ENCODE results near the gene CD177. TPM values are rescaled to one million over a fixed set of nuclear protein-coding genes. Genes with fewer than 3 reads are reported as not detected.
"Not testable (repeated sequence)": the region's sequence is repeated elsewhere in the genome, so short reads cannot be mapped to it uniquely, and the experiment has no call there.

CD177 gene
- total RNA-seq, 2 experiments from 2014 or later = not detected

- CTCF ChIA-PET, H3K9me3 Mint-ChIP-seq: not testable (repeated sequence)
Observed at GRCh38 chr19:43339243-43339930, 14.1 kb upstream of the CD177 start.

GRCh38 chr19:43340101-43340500 is 13.4 kb upstream of the CD177 start:
- H3K4me3 Mint-ChIP-seq; H3K4me1 Mint-ChIP-seq (ENCODE audit: low read depth); intact Hi-C loops (cut with micrococcal nuclease); H3K27ac Mint-ChIP-seq; H3K36me3 Mint-ChIP-seq (ENCODE audit: low read depth); DNase-seq; CTCF ChIA-PET; H3K9me3 Mint-ChIP-seq: not testable (repeated sequence)
- H3K27me3 Mint-ChIP-seq (ENCODE audit: low read depth) = peaks cover 12% of the 10 kb centered on the region

More at GRCh38 chr19:43339243-43339930, 14.1 kb upstream of the CD177 start:
- DNase-seq; intact Hi-C loops (cut with micrococcal nuclease); H3K27ac Mint-ChIP-seq; H3K36me3 Mint-ChIP-seq (ENCODE audit: low read depth); H3K4me1 Mint-ChIP-seq (ENCODE audit: low read depth); H3K4me3 Mint-ChIP-seq: not testable (repeated sequence)
- H3K27me3 Mint-ChIP-seq (ENCODE audit: low read depth) = peaks cover 12% of the 10 kb centered on the region

- peaks cover 12% of the 10 kb centered on the region for H3K27me3 Mint-ChIP-seq (ENCODE audit: low read depth)
- CTCF ChIA-PET; DNase-seq; H3K4me3 Mint-ChIP-seq; intact Hi-C loops (cut with micrococcal nuclease); H3K27ac Mint-ChIP-seq; H3K4me1 Mint-ChIP-seq (ENCODE audit: low read depth); H3K9me3 Mint-ChIP-seq; H3K36me3 Mint-ChIP-seq (ENCODE audit: low read depth): not testable (repeated sequence)
Observed at GRCh38 chr19:43341098-43341497, 12.4 kb upstream of the CD177 start.

DNA sequence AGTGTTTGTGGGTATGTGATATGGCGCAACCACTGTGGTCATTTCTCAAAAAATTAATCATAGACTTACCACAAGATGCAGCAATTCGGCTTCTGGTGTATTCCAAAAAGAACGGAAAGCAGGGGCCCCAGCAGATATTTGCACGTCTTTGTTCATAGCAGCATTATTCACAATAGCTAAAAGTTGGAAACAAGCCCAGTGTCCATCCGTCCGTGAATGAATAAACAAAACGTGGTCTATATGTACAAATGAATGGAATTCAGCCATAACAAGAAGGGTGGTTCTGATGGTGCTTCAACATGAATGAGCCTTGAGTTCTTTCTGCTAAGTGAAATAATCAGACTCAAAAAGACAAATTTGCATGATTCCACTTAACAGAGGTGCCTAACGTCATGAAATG is 11.4 kb upstream of the CD177 start:
- H3K36me3 Mint-ChIP-seq (ENCODE audit: low read depth); DNase-seq; H3K9me3 Mint-ChIP-seq; H3K4me1 Mint-ChIP-seq (ENCODE audit: low read depth); CTCF ChIA-PET; H3K27ac Mint-ChIP-seq; H3K4me3 Mint-ChIP-seq; intact Hi-C loops (cut with micrococcal nuclease): not testable (repeated sequence)
- H3K27me3 Mint-ChIP-seq (ENCODE audit: low read depth) = peaks cover 12% of the 10 kb centered on the region

DNA sequence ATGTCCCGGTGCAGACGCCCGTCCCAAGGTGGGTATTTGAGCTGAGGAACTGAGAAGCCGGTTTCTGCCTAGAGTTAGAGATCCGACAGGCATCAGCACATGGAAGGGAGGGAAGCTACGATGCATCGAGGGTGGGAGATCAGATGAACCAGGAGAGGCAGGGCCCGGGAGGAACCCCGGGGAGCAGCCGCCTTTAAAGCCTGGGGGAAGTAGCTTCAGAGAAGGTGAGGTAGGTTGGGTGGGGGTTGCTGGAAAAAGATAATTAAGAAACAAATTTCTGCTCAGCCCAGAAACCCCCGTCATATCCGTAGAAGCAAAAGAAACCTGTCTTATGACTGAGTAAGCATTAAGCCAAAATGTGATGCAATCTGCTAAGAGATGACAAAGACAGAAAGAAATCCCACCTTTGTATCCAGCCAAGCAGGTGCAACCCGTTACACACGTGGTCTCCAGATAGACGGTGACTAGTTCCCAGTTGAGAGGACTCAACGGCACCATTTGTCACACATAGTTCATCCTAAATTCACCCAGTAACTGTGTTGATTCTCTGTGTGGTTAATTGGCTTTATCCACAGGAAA is 9.1 kb upstream of the CD177 start:
- H3K9me3 Mint-ChIP-seq; H3K4me3 Mint-ChIP-seq; H3K36me3 Mint-ChIP-seq (ENCODE audit: low read depth); CTCF ChIA-PET; H3K27ac Mint-ChIP-seq; H3K4me1 Mint-ChIP-seq (ENCODE audit: low read depth); intact Hi-C loops (cut with micrococcal nuclease); DNase-seq: not testable (repeated sequence)
- peaks cover 12% of the 10 kb centered on the region for H3K27me3 Mint-ChIP-seq (ENCODE audit: low read depth)

- H3K4me1 Mint-ChIP-seq (ENCODE audit: low read depth); H3K36me3 Mint-ChIP-seq (ENCODE audit: low read depth); H3K4me3 Mint-ChIP-seq; intact Hi-C loops (cut with micrococcal nuclease); DNase-seq; H3K27me3 Mint-ChIP-seq (ENCODE audit: low read depth); H3K27ac Mint-ChIP-seq; H3K9me3 Mint-ChIP-seq: not testable (repeated sequence)
- CTCF ChIA-PET = interaction anchor here (0.6 kb wide), 1 partner anchor 19 kb away, joined by 5 read pairs; no protein-coding TSS in a partner anchor
Observed at GRCh38 chr19:43349813-43350212, 3.7 kb upstream of the CD177 start.

DNA sequence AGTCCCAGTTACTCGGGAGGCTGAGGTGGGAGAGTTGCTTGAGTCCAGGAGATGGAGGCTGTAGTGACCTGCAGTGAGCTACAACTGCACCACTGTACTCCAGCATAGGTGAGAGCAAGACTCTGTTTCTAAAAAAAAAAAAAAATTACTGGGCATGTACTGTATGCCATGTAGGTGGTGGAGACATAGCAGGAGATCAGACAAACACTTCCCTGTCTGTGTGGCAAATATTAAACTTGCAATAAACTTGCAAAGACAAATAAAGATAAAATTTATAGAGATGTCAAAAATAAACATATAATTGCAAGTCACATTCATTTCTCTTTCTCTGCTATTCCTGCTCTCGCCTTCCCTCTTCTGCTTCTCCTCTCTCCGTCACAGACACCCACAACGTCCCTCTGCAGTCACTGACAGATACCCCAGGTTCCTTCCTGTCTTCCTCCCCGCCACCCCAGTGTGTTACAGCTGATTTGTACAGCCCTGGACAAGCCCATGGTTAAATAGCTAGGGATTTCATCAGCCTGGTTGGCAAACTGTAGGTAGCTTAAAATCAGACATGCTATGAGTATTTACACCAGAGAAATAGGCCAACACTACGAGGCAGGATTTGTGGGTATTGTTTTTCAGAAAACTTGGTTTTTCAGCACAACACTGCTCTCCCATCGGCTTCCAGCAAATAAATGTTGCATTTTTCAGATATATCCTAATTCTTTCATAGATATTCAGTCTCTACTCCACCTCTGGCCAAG is 1.3 kb upstream of the CD177 start:
- Mint-ChIP-seq H3K36me3 (ENCODE audit: low read depth) (no peaks in the 10 kb centered on the region), H3K4me1 (ENCODE audit: low read depth) (no peaks in the 10 kb centered on the region), H3K27me3 (ENCODE audit: low read depth) (peaks cover 15% of the 10 kb centered on the region), H3K9me3 (no peaks in the 10 kb centered on the region), H3K27ac (no peak overlapping the region), H3K4me3 (no peak overlapping the region)
- no peak for DNase-seq
- CTCF ChIA-PET = interaction anchor here (0.6 kb wide), 1 partner anchor 554 kb away, joined by 5 read pairs; no protein-coding TSS in a partner anchor
- intact Hi-C loops (cut with micrococcal nuclease) = no loop called here

GRCh38 chr19:43354305-43354627 is 780 bp downstream of the CD177 start:
- H3K27me3 Mint-ChIP-seq (ENCODE audit: low read depth) = peaks cover 15% of the 10 kb centered on the region
- no peaks in the 10 kb centered on the region for H3K36me3 Mint-ChIP-seq (ENCODE audit: low read depth)
- H3K9me3 Mint-ChIP-seq = no peaks in the 10 kb centered on the region
- CTCF ChIA-PET = no interaction called here
- no peak for DNase-seq
- H3K4me3 Mint-ChIP-seq = no peak overlapping the region
- no peak overlapping the region for H3K27ac Mint-ChIP-seq
- intact Hi-C loops (cut with micrococcal nuclease) = no loop called here
- no peaks in the 10 kb centered on the region for H3K4me1 Mint-ChIP-seq (ENCODE audit: low read depth)

- H3K4me1 Mint-ChIP-seq (ENCODE audit: low read depth); H3K36me3 Mint-ChIP-seq (ENCODE audit: low read depth); H3K4me3 Mint-ChIP-seq; CTCF ChIA-PET; H3K9me3 Mint-ChIP-seq; intact Hi-C loops (cut with micrococcal nuclease); H3K27ac Mint-ChIP-seq; DNase-seq: not testable (repeated sequence)
- peaks cover 15% of the 10 kb centered on the region for H3K27me3 Mint-ChIP-seq (ENCODE audit: low read depth)
Observed at GRCh38 chr19:43356749-43357148, 3.3 kb downstream of the CD177 start.

DNA sequence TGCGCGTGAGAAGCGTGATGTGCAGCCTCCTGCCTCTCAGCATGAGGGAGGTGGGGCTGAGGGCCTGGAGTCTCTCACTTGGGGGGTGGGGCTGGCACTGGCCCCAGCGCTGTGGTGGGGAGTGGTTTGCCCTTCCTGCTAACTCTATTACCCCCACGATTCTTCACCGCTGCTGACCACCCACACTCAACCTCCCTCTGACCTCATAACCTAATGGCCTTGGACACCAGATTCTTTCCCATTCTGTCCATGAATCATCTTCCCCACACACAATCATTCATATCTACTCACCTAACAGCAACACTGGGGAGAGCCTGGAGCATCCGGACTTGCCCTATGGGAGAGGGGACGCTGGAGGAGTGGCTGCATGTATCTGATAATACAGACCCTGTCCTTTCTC is 8.7 kb downstream of the CD177 start:
- Mint-ChIP-seq H3K27me3 (ENCODE audit: low read depth) (no peaks in the 10 kb centered on the region), H3K27ac (no peak overlapping the region), H3K4me1 (ENCODE audit: low read depth) (no peaks in the 10 kb centered on the region), H3K4me3 (no peak overlapping the region), H3K36me3 (ENCODE audit: low read depth) (no peaks in the 10 kb centered on the region), H3K9me3 (no peaks in the 10 kb centered on the region)
- intact Hi-C loops (cut with micrococcal nuclease) = no loop called here
- CTCF ChIA-PET = no interaction called here
- DNase-seq = no peak

- Mint-ChIP-seq H3K4me1 (ENCODE audit: low read depth) (no peaks in the 10 kb centered on the region), H3K27ac (no peak overlapping the region), H3K9me3 (no peaks in the 10 kb centered on the region), H3K27me3 (ENCODE audit: low read depth) (no peaks in the 10 kb centered on the region), H3K36me3 (ENCODE audit: low read depth) (no peaks in the 10 kb centered on the region), H3K4me3 (no peak overlapping the region)
- CTCF ChIA-PET = no interaction called here
- intact Hi-C loops (cut with micrococcal nuclease) = no loop called here
- DNase-seq = no peak
Observed at GRCh38 chr19:43362745-43363144, 9.3 kb downstream of the CD177 start.

GRCh38 chr19:43365677-43366076 is 12.2 kb downstream of the CD177 start:
- H3K9me3 Mint-ChIP-seq; H3K4me3 Mint-ChIP-seq; intact Hi-C loops (cut with micrococcal nuclease); CTCF ChIA-PET; H3K4me1 Mint-ChIP-seq (ENCODE audit: low read depth); H3K27ac Mint-ChIP-seq; H3K36me3 Mint-ChIP-seq (ENCODE audit: low read depth); H3K27me3 Mint-ChIP-seq (ENCODE audit: low read depth); DNase-seq: not testable (repeated sequence)

DNA sequence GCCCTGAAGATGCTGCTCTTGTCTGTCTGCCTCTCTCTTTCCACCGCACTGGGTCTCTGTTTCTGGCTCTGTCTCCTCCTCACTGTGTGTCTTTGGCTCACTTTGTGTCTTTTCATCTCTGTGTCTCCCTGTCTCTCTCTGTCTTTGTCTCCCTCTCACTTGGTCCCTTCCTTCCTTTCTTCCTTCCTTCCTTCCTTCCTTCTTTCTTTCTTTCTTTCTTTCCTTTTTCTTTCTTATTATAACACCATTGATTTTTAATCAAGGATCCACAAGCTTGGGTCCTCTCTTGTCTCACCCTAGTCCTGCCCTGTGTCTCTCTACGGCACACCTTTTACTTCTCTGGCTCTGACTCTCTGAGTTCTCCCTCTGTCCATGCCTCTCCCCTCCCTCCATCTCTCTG is 14.3 kb downstream of the CD177 start:
- no peak for DNase-seq
- Mint-ChIP-seq H3K4me3 (no peak overlapping the region), H3K27me3 (ENCODE audit: low read depth) (no peaks in the 10 kb centered on the region), H3K4me1 (ENCODE audit: low read depth) (no peaks in the 10 kb centered on the region), H3K36me3 (ENCODE audit: low read depth) (no peaks in the 10 kb centered on the region), H3K27ac (no peak overlapping the region), H3K9me3 (no peaks in the 10 kb centered on the region)
- CTCF ChIA-PET = no interaction called here
- intact Hi-C loops (cut with micrococcal nuclease) = no loop called here
